Ovary (tissue), 9 donors: ENCODE measurements around the gene SAV1. TPM values are rescaled to one million over a fixed set of nuclear protein-coding genes. Genes with fewer than 3 reads are reported as not detected.
A peak's percentile ranks its signal among the peaks of the same experiment; 100 is the strongest.

Experiments
- DNase-seq, 5 donors: peaks; one replicate each; pipeline ENCODE4 v3.0.0-alpha.2; 2019 to 2020
- H3K27ac ChIP-seq, 2 donors: fragments of 200-600 bp; one replicate each; pipeline versions ENCODE4 v1.5.1 to v1.8.0; 2019 to 2022
- H3K27me3 ChIP-seq: fragments of 200-600 bp; one replicate; pipeline ENCODE4 v1.8.0; 2022
- H3K36me3 ChIP-seq: fragments of 200-600 bp; sonication (generic); one replicate; pipeline ENCODE4 v1.5.1; 2019
- H3K4me1 ChIP-seq: one replicate; pipeline ENCODE4 v1.8.1; 2013; ENCODE audit warnings: mild to moderate bottlenecking, moderate library complexity; ENCODE audit not compliant: insufficient read depth
- H3K4me3 ChIP-seq: fragments of 200-600 bp; sonication (generic); one replicate; pipeline ENCODE4 v1.5.1; 2017
- H3K9me3 ChIP-seq, 2 donors: fragments of 200-600 bp in 1 of 2; sonication (generic) in 1 of 2; one replicate each; pipeline versions ENCODE4 v1.5.1 to v1.8.1; 2013 to 2019; ENCODE audit warnings: mild to moderate bottlenecking in 1 of 2, moderate library complexity in 1 of 2
- EP300 ChIP-seq: sonication (generic); formaldehyde crosslinking; IDR thresholded peaks from one replicate; pipeline ENCODE4 v1.6.1; 2017; ENCODE audit warnings: antibody characterized with exemption
- POLR2A ChIP-seq: fragments of 450-650 bp; IDR thresholded peaks from one replicate; pipeline ENCODE4 v1.6.1; 2017; ENCODE audit warnings: antibody characterized with exemption, mild to moderate bottlenecking, moderate library complexity
- WGBS, 3 donors: extraction: QIAGEN DNeasy Blood & Tissue Kit in 1 of 3; methylation state at CpG; one replicate each; pipeline versions ENCODE4 v1.1.5 to v1.1.7; 2013 to 2017; 5-methylcytosine and 5-hydroxymethylcytosine counted together
- intact Hi-C, 4 donors: fragments of 100-400 bp; cut with DNase I; formaldehyde crosslinking; loops; one replicate each; pipeline versions ENCODE4 v1.11.0 to v1.15.1; 2022 to 2023
- polyA plus RNA-seq, 2 donors: library from polyadenylated mRNA; stranded (reverse); fragments of 200-250 nt in 1 of 2; fragments of 350-450 nt in 1 of 2; fragmentation: Illumina TruSeq in 1 of 2; extraction: RNeasy Lipid Tissue Mini Kit (QIAGEN cat#74804) in 1 of 2; gene quantifications; one replicate each; pipeline ENCODE4 v1.2.3, GENCODE V29; 2013 to 2014
- total RNA-seq, 7 donors: library from RNA; depleted of rRNA in 2 of 7; stranded (reverse); fragments of >200 nt in 2 of 7; fragmentation: NEBNext Ultra II Directional in 3 of 7; extraction: Animal tissue kit (Norgen Biotek cat#: 25700) in 3 of 7; gene quantifications; one replicate each; pipeline versions ENCODE4 v1.1.0 to v1.2.4, GENCODE V29; 2016 to 2023
- TF ChIP-seq, protein P1 (sequence below), 3 donors: fragments of 450-650 bp in 2 of 3; fragments of 200-600 bp in 1 of 3; IDR thresholded peaks; one replicate each; pipeline versions ENCODE4 v1.5.1 to v1.8.0; 2016 to 2022; ENCODE audit warnings: antibody characterized with exemption in 3 of 3, mild to moderate bottlenecking in 1 of 3
- donor health status: DM: no; HTN: no; CAD: no; lungs with moderate emphysema.
- donor health status: DM: no; HTN: no; CAD: no.
- donor health status: Bipolar disorder and iron deficiency.
- donor health status: DM: yes; HTN: yes; CAD: no.
- donor health status: DM: no; HTN: no; CAD: no.
- donor health status: DM: yes; HTN: yes; CAD: no.

SAV1 gene
- total and polyA plus RNA-seq, 9 donors: 30.5 to 49.9 (median 45.8) TPM

DNA sequence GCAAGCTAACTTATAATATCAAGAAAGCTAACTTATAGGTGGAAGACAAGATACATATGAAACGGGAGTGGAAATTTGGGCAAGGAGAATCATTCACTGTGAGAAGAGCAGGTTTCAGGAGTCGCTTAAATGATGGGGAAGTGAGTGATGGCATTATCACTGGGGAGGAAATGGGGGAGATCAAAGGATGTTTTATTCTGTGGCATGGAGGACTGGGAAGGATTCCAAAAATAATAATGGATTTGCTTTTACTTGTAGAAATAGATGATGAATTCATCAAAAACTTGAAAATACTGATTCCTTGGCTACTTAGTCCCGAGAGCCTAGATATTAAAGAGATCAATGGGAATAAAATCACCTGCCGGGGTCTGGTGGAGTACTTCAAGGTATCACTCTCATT, 47.8 kb downstream of the SAV1 start:
- 81 to 83% (median 83%) methylated on average over 4 of the region's 4 CpGs for WGBS, 3 donors
- Histone ChIP-seq H3K4me1 (no peaks in the 10 kb centered on the region), H3K9me3 (no peaks in the 10 kb centered on the region), H3K36me3 (no peaks in the 10 kb centered on the region), H3K27me3 (no peaks in the 10 kb centered on the region), H3K4me3 (no peak overlapping the region), H3K27ac (no peak overlapping the region)
- TF ChIP-seq POLR2A (no peak), EP300 (no peak)
- TF ChIP-seq, protein P1, sequence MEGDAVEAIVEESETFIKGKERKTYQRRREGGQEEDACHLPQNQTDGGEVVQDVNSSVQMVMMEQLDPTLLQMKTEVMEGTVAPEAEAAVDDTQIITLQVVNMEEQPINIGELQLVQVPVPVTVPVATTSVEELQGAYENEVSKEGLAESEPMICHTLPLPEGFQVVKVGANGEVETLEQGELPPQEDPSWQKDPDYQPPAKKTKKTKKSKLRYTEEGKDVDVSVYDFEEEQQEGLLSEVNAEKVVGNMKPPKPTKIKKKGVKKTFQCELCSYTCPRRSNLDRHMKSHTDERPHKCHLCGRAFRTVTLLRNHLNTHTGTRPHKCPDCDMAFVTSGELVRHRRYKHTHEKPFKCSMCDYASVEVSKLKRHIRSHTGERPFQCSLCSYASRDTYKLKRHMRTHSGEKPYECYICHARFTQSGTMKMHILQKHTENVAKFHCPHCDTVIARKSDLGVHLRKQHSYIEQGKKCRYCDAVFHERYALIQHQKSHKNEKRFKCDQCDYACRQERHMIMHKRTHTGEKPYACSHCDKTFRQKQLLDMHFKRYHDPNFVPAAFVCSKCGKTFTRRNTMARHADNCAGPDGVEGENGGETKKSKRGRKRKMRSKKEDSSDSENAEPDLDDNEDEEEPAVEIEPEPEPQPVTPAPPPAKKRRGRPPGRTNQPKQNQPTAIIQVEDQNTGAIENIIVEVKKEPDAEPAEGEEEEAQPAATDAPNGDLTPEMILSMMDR (IDR thresholded peaks at IDR 0.05): no peak
- no peak for DNase-seq
- intact Hi-C loops: loop anchor here in 1 of 4 donors (10.0 kb wide), 1 partner anchor 154 kb away; no protein-coding TSS in a partner anchor

DNA sequence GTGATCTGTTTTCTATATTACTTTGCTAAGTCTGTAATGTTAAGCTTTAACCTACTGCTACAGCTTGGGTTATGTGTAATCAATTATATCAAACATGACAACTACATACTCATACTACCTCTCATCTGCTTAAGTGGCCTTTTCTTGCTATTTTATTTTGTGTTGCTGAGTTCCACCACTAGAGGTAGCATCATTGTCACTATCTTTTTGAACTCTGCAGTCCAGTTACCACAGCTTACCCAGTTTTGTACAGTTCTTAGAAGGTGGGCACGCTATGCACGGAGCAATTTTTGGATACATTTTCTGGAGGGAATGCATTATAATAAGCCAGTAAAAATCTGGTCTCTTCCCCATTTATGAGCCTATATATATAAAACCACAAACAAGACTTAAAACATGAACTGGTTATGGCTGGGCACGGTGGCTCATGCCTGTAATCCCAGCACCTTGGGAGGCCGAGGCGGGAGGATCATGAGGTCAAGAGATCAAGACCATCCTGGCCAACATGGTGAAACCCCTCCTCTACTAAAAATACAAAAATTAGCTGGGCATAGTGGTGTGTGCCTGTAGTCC, 48.5 kb downstream of the SAV1 start:
- Histone ChIP-seq H3K36me3 (no peaks in the 10 kb centered on the region), H3K4me3 (no peak overlapping the region), H3K4me1 (no peaks in the 10 kb centered on the region), H3K9me3 (no peaks in the 10 kb centered on the region), H3K27me3 (no peaks in the 10 kb centered on the region), H3K27ac (no peak overlapping the region)
- DNase-seq: no peak
- TF ChIP-seq EP300: no peak
- TF ChIP-seq, protein P1 (IDR thresholded peaks at IDR 0.05): peak; percentile 18 to 64 (median 43)
- TF ChIP-seq POLR2A: no peak
- intact Hi-C loops: loop anchor here in 2 of 4 donors (10.0 kb wide), 1 partner anchor 155 kb away; no protein-coding TSS in a partner anchor
- WGBS, 3 donors: 70 to 80% (median 73%) methylated on average over 5 of the region's 5 CpGs

GRCh38 chr14:50616275-50616674, 51.8 kb downstream of the SAV1 start:
- no peak for DNase-seq
- Histone ChIP-seq H3K36me3 (no peaks in the 10 kb centered on the region), H3K9me3 (no peaks in the 10 kb centered on the region), H3K27ac (no peak overlapping the region), H3K4me3 (no peak overlapping the region), H3K27me3 (no peaks in the 10 kb centered on the region), H3K4me1 (no peaks in the 10 kb centered on the region)
- TF ChIP-seq POLR2A (no peak), EP300 (no peak)
- TF ChIP-seq, protein P1 (IDR thresholded peaks at IDR 0.05): no peak
- intact Hi-C loops: loop anchor here in 1 of 4 donors (10.0 kb wide), 1 partner anchor 159 kb away; no protein-coding TSS in a partner anchor
- WGBS, 3 donors: 93 to 100% (median 94%) methylated on average over 2 of the region's 2 CpGs

DNA sequence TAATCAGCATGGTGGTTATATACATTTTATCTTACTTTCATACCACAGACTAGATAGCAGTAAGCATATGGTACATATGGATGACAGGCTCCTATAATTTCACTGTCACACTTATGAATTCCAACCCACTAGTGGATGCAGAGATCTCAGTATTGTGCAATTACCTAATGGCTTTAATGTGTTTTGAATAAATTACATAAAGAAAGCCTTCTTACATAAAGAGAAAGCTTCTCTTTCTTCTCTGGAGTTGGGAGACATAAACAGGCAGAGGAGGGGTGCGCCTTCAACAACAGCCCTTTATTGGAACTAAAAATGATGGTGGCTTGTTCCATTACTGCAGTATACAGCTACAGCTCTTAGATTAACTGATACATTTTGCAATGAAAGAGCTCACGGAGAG, 52.6 kb downstream of the SAV1 start:
- H3K36me3 ChIP-seq: no peaks in the 10 kb centered on the region
- TF ChIP-seq EP300 (no peak), POLR2A (no peak)
- TF ChIP-seq, protein P1 (IDR thresholded peaks at IDR 0.05): no peak
- intact Hi-C loops: loop anchor here in 1 of 4 donors (10.0 kb wide), 1 partner anchor 159 kb away; no protein-coding TSS in a partner anchor
- H3K9me3 ChIP-seq: no peaks in the 10 kb centered on the region
- H3K27me3 ChIP-seq: no peaks in the 10 kb centered on the region
- DNase-seq: no peak
- 95 to 99% (median 98%) methylated on average over 2 of the region's 2 CpGs for WGBS, 3 donors
- no peaks in the 10 kb centered on the region for H3K4me1 ChIP-seq
- no peak overlapping the region for H3K4me3 ChIP-seq
- no peak overlapping the region for H3K27ac ChIP-seq
